Inflammatory macrophage treated with lipopolysaccharide for 1 hour (primary cell): Measurements from ENCODE around the gene NRXN3.

ENCODE experiments used
- DNase-seq, 2 donors: peaks; one replicate each; pipeline ENCODE4 v3.0.0-alpha.2; 2020 to 2022

Gene NRXN3

DNA sequence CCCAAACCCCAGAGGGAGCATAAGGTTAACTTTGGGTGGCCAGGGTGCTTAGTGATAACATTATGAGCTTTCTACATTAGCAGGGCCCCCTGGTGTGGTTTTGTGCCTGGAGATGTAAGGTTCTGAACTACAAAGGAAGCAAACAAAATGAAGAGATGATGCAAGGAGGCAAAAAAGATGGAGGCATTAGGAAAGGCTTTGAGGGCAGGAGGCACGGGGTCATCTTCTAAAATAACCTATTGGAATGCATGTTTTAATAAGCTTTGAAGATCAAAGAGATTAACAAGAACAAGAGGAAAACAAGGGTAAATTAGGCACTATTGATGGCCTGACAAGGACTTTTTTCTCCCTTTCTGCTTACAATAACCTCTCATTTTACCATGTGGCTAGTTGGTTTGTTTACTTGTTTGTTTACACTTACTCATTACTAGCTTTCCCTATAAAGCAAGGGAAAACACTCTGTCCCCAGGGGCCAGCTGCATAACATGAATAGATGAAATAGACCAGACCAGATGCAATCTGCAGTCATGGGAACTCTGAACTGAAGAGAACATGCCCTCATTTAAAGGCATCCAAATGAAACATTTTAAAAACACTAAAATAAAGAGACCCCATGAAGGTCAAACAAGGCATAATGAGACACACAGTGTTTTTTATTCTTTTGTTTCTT lies 1650.8 kb downstream of the NRXN3 start:
- DNase-seq, result no peak

DNA sequence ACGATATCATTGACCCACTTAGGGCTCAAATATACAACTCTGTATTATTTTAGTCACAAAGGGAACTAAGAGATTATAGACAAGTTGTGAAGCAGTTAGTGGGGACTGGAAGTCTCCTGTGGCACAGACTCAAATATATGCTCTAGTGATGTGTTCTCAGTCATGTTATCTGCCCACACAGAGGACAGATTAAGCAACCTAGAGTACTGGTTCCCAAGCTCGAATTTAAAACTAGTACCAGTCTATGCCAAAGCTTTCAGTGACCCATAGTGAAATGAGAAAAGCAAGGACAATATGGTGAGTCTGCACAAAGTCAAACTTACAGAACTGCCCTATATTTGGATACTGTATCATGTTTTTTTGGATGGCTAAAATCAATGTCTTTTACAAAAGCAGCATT lies 1651.9 kb downstream of the NRXN3 start:
- DNase-seq, result no peak

DNA sequence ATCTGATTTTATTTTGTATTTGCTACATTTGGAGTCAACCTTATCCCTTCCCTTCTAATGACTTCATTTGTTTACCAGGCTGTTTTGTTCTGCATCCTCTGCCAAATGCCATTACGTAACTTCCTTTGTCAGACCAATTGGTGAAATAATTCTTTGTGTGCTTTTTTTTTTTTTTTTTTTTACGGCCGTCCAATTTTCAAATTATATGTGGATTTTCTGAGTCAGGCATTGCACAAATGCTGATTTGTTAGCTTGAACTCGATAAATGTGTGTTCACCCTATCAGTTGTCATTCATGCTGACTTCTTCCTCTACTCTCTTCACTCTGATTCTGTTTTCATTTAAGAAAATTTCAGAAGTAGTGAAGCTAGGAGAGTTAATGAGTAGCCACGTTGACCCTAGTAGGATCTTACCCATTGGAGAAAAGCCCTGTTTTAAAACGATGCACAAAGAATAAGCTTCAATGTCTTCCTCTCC lies 1654.9 kb downstream of the NRXN3 start:
- DNase-seq, result no peak

DNA sequence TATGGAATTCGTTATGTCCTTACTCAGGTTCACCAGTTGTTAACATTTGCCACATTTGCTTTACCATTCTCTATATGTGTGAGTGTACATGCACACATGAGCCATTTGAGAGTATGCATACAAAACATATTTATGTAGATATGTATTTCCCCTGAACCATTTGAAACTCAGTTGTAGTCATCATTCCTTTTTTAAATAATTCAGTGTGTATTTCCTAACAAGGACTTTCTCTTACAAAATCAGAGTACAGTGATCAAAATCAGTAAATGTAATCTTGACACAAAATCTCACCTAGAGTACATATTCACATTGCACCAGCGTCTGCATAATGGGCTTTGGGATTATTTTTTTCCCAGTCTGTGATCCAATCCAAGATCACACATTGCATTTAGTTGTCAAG lies 1656.2 kb downstream of the NRXN3 start:
- DNase-seq, result no peak

DNA sequence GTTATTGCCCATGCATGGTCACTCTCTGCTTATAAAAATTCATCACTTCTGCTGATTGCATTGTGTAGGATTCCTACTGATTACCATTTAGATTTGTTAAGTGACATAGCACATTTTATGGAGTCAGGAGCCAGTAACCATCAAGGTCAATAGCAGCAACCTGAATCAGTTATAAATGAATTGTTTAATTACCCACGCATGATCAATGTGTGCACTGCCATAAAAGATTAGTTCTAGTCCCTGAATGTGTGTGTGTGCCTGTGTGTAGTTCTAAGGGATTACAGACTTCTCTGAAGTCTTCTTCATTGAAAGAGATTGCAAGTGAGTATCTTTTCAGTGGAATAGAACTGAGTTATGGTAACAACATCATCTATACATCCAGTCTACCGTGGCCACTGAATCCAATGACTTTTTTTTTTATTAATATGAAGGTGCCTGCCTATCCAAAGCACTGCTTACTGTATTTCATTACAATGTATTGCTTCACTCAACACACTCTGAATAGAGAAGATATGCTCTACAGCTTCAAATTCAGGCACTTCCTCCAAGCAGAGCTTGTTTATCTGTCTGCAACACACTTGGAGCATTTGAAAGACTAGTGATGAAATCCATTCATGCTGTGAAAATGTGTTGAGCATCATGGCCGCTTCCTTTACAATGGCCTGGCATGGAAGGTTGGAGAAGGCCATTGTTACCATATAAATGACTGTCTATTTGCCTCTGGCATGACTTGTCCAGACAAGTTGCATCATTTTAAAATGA lies 1659.4 kb downstream of the NRXN3 start:
- no peak for DNase-seq

DNA sequence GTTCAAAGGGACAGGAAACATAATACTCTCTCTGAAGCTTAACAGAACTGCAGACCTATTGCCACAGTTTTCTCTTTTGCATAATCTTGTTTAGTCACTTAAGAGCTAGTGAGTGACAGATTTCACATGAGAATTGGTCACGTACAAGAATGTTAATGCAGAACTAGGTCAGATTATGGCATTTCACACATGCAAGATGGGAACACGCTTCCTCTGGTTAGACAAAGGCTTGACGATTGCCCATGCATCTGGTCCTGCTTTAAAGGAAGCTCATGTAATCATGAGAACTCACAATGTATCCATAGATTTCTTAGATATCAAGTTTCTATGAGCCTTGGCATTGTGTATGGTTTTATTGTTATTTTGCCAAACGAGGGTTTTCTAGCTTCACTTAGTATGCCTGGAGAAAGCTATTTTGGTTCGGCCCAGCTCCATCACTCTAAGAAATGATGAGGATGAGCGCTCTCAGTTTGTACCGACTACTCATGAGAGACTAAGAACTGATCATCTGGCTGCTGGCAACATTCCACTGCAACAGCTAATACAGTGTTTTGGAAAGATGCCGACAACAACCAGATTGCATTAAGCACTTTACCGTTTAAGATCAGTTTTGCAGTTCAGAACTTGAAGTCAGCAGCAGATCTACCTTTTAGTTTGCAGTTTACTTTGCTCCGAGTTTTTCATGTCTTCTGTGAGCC lies 1661.2 kb downstream of the NRXN3 start:
- DNase-seq, result no peak

DNA sequence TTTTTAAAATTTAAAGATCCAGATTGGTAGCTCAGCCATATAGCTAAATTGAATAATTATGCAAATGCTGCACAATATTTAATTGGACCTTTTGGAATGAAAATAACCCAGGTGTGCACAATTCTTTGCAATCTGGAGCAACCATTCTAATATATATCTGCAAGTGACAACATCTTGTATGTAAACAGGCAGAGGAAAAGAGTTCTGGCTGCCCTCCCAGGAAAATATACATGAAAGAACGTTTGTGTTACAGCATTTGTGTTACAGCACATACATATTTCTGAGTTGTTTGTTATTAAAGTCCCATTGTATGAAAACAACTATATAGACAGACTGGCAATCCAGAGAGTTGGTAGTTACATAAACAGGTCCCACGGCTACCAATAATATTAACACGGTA lies 1663.6 kb downstream of the NRXN3 start:
- no peak for DNase-seq

DNA sequence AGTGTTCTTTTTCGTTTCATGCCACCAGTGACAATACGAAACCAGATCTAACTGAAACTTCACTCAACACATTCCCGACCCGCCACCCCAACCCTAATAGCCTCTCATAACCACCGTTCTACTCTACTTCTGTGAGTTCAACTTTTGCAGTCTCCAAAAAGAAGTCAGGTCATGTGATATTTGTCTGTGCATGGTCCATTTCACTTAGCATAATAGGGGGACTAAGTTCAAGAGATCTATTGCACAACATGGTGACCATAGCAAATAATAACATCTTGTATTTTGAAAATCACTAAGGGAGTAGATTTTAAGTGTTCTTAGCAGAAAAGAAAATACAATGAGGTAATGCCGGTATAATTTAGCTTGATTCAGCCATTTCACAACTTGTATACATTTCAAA lies 1664.7 kb downstream of the NRXN3 start:
- DNase-seq, result no peak

DNA sequence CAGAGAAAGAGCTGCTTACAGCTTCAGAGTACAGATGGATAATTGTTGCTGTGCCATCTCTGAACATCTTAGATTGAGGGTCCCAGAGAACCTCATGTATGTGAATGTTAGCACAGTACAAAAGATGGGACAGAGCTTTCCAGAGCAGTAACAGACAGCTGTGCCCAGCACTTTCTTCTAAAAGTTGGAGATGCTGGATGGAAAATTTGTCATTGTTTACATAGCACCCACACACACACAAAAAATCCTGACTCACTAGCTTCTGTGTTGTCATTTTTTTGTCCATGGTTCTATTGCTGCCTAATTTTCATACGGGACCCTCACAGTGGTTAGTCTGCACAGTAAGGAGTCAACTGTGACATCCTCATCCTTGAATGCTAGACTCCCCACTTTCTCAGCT lies 1666.4 kb downstream of the NRXN3 start:
- no peak for DNase-seq

DNA sequence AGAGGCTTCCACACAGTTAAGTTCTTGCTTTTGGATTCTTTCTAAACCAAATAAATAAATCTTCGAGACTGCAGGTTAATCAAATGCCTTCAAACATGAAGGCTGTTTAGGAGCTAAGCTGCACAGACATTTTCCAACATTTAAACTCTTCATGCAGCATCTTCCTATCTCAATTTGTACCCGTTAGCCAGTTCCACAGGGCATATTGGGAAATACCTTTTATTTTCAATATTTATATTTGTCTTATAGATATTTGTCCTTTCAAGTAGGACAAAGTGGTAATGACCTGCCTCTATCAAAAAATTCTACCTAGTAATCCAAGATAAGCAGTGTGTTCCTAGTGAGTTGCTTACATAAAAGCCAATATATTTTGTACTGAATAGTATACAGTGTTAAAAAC lies 1667.5 kb downstream of the NRXN3 start:
- no peak for DNase-seq

DNA sequence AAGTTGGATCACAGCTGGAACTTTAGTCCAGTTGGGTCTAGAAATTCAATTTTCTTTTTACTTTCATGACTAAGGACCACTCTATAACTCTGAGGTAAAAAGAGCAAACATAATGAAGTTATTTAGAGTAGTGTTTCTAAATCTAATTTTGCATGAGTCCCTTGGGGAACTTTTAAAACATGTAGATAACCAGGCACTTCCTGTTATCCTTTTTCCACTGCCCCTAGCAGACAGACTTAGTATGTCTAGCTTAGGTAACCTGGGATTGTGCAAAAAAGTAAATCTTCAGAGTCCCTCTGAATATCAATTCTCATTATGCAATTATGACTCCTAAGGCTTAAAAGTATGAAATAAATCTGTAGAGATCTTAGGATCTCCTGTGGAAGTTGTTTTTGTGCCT lies 1669.9 kb downstream of the NRXN3 start:
- no peak for DNase-seq

DNA sequence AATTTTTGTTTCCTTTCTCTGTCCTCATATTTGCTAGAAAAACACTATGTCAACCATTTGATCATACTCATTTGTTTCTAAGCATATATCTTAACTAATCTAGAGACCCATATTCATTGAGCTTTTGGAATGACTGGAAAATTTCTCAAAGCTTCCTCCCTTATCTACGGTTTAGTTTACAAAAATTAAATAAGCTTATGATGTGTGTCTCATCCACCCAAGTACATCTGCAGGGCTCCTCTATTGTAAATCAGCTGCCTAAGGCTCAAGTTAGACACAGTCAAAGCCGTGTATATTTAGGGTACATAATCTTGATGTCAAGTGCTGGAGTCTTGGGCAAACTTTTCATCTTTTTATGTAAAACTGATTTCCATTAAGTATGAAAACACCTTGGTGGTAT lies 1670.7 kb downstream of the NRXN3 start:
- no peak for DNase-seq

DNA sequence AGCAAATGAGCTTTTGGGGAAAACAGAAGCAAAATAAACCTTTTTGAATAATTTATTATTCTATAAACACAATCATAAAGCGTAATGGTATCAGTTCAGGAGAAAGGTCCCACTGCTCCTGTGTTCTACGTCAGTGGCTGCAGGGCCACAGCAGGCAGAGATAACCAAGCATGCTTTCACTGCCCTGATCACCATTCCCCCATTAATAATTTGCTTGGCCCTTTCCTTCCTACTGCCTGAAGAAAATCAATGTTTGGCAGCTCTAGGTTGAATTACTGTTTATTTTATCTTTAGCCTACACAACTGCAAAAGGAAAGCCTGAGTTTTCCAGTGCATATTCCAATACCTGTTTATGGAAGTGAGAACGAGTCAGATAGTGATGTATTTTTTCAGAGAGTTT lies 1671.3 kb downstream of the NRXN3 start:
- DNase-seq, result no peak

DNA sequence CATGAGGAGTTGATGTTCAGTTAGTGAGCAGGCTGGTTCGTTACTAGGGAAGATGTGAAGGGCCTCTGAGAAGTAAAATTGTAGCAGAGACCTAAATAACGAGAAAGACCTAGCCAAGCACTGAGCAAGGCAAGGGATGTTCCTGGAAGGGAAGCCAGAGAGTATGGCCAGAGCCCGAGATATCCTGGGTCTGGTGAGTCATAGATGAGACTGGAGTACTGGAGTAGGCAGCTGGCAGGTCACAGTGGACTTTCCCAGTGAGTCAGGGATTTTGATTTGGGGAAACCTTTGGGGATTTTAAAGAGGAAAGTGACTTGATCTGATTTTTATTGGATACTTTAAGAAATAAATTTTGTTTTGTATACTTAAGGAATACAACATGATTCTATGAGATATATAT lies 1672.1 kb downstream of the NRXN3 start:
- peak; percentile 2 to 5 for DNase-seq

DNA sequence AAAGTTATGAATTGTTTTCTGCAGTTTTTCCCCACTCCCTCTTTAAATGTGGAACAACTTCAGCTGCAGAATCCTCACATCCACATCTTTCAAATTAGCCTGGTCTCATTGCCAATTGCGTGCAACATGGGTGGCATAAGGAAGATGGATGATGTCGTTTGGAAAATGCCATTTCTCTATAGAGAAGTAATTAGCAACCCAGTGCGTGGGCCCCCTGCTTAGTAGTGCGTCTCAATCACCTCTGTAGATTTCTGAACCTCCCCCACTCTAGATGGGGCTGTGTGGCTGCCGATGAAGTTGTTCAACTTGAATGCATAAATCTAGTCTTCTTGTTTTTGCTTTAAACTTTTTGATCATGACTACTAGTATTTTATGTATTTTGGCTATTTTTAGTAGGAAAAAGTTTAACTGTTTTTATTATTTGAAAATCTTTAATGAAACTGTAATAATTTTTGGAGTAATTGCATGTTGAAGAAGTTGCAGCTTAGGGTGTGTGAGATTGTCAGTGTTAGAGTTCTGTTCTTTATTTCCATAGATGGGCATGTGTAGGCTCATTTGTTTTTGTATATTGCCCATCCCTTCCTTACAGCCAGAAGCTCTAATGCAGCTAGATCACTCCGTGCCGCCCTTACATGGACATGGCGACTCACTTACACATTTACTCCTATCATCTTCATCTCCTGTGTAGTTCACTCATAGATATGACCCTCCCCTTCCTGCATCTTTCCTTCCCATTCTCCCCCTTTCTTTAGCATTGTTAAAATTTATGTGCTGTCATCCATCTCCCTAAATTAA lies 1683.0 kb downstream of the NRXN3 start:
- no peak for DNase-seq

DNA sequence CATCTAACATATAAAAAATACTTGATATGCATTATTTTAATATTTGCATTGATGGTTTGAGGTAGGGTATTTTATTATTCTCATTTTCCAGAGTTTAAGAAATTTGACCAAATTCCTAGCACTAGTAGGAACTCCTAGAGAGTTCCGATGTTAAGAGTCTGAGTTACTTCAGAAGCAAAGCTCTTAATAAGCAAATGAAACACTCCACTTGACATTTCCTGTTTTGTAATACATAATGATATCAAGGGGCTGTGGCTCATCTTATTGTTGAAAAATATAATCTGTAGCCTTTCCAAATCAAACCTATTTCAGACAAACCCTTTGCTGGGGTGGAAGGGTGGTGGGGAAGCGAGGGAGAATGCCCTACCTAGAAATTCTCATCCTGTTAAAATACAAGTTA lies 1685.6 kb downstream of the NRXN3 start:
- DNase-seq, result no peak

DNA sequence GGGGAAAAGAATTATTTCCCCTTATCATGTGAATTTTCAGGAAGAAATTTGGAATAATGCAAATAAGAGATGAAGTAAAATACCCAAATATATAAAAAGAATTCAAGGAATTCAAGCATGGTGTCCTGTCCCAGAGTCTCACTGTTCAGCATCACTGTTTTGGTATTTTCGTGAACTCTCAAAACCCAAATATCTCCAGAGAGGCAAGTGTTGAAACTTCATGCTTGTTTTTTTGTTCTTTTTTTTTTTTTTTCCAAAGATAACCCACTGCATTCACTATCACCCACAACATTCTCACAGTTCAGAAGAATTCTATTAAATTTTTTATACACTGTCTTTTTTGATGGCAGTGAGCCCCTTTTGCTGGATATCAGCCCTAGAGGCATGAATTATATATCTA lies 1686.2 kb downstream of the NRXN3 start:
- no peak for DNase-seq

DNA sequence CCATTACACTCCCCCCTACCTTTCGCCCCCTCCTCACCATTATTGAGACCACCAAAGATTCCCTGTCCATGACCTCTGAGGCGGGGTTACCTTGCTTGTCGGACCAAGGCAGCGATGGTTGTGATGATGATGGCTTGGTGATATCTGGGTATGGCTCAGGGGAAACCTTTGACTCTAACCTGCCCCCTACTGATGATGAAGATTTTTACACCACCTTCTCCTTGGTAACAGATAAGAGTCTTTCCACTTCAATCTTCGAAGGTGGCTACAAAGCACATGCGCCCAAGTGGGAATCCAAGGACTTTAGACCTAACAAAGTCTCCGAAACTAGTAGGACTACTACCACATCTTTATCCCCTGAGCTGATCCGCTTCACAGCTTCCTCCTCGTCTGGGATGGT lies 1690.9 kb downstream of the NRXN3 start:
- no peak for DNase-seq

DNA sequence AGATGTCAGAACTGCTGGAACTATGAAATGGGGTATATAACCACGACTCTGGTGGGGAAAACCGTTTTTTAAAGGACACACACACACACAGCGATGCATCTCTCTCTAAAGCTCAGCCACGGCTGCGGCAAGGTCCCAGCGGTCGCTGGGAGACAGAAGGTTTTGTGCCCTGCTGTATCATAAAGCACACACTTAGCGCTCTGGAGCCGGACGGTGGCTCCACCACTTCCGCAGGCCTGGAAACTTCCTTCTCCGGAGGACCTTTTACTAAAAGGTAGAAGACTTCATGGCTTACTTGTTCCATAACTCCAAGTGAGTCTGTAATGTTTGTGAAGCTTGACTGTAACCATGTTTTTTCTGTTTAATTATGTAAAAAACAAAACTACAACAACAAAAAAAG lies 1691.9 kb downstream of the NRXN3 start:
- DNase-seq, result no peak

DNA sequence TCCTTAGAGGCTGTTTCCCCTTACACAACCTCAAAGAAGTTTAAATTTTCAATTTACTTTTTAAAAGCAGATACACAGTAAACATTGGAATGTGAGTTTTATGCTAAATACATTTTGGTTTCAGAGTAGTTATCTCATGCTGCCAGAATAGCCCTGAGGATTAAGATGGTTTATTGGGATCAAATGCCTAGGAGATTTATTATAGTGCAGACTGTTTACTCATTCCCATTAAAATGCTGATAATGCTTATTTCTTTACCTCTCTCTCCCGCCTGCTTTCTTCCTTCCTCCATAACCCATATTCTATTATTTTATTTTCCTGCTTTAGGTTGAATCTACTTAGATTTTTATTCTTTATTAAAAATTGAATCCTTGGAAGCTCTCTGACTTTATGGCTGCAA lies 1701.0 kb downstream of the NRXN3 start:
- DNase-seq, result no peak

DNA sequence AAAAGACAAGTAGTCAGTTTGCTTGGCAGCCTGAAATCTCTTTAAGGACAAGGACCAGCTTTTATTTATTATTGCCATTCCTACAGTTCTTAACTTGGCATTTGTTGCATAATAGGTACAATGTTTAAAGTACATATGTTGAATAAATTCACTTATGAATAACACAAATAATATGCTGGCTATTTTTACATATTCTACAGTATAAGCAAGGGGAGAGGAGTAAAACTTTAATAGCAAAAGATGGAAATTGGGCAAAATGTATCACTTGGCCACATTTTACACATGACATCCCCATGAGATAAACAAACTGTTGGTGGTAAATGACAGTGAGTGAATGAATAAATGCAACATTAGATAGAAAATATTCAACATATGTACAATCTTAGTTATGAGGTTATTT lies 1708.1 kb downstream of the NRXN3 start:
- no peak for DNase-seq

DNA sequence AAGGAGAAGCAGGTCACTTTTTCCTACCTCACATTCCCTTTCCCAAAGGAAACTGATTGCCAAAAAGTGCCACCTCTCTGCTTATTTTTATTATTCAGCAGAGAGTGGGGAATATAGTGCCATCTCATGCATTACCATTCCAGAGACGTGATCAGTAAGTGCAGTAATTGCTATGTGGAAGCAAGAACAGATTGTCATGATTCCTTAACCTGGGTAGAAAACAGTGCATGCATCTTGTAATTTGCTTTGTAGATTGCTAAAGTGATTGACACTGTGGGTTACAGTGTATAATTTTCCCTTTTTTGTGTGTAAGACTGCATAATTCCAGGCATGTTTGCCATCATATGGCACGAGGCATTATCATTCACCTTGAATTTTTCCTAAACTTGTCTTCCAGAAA lies 1708.6 kb downstream of the NRXN3 start:
- DNase-seq, result no peak

DNA sequence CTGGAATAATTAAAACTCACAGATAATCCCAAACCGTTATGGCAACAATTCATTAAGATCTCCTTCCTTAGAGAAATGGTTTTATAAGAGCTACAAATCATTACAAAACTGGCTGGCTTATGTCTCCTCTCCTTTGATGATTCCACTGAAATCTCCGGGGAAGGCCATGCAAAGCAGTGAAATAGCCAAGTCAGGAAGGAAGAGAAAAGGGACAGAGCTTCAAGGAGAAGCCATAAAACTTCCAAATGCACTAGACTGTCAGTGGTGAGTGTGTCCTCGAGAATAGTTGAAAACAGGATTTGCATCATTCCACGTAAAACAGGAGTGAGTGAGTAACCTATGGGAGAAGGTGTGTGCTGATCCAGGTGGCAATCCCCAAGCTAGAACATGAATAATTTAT lies 1711.1 kb downstream of the NRXN3 start:
- no peak for DNase-seq
